Measurements from ENCODE around the gene KRTAP3-3.

- TF ChIP-seq POLR2A (IDR thresholded peaks at IDR 0.05; ENCODE audit: low read depth, low read length) (no peak), TAF1 (IDR thresholded peaks at IDR 0.05; ENCODE audit: borderline replicate concordance, low read depth, low read length) (no peak)
These were observed 7.0 kb downstream of the KRTAP3-3 start for GRCh38 chr17:40986920-40987319.
